NCI-H2081 treated with DMSO at 0.1 percent for 48 hours (cell line): ENCODE measurements around the gene PTPRG.

ENCODE experiments used
- DNase-seq: peaks from one replicate; lab custom pipeline; 2025; lab: John Stamatoyannopoulos, UW

PTPRG gene

GRCh38 chr3:62241279-62241678 is 679.9 kb downstream of the PTPRG start:
- no peak for DNase-seq

GRCh38 chr3:62242831-62243509 is 681.6 kb downstream of the PTPRG start:
- no peak for DNase-seq

DNA sequence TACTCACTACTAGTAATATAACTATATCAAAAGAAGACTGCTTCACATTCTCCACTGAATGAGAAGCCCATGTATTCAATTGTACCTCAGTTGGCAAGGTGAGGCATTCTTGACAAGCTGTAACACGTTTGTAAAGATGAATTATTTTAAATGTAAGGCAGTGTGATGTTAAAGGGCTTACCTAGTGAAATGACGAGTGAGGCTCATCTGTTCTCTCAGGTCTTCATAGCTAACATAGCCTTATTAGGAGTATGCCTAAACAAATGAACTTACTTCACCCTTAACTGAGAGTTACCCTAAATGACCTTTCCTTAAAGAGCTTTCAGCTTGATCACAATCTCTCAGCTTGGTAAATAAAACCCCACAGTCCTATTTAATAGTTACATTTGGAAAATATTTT is 684.7 kb downstream of the PTPRG start:
- no peak for DNase-seq

DNA sequence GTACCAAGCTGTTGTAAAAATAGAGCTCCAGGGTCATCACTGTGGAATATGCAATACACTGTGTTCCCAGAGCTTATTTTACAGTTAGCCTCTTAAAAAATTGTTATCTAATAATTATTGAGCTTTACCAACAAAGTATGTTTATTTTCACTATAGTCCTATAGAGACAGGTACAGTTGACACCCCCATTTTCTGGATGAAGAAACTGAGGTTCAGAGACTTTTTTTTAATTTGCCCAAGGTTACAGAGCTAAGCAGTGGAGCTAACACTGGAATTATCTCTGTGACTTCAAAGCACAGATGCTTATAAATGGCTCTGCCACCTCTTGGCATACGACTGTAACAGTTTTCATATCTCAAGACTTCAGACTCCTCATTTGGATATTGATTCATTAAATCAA is 685.6 kb downstream of the PTPRG start:
- no peak for DNase-seq

- DNase-seq: no peak
Measured at GRCh38 chr3:62248734-62249483, 687.5 kb downstream of the PTPRG start.

DNA sequence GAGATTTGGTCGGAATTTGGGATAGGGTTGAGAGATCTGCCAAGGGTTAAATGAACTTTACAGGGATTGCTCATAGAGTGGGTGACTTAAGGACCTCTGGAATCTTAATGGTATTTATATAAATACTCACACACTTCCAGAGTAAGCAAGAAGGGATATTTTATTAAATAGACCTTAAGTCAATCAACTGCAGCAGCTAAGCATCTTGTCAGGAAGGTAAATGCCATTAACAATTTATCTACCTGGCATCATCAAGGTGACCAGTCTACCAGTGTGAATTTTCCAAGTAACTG is 688.1 kb downstream of the PTPRG start:
- DNase-seq: no peak

GRCh38 chr3:62249855-62250543 is 688.6 kb downstream of the PTPRG start:
- DNase-seq: no peak

- DNase-seq: no peak
Measured at GRCh38 chr3:62252438-62253157, 691.2 kb downstream of the PTPRG start.

DNA sequence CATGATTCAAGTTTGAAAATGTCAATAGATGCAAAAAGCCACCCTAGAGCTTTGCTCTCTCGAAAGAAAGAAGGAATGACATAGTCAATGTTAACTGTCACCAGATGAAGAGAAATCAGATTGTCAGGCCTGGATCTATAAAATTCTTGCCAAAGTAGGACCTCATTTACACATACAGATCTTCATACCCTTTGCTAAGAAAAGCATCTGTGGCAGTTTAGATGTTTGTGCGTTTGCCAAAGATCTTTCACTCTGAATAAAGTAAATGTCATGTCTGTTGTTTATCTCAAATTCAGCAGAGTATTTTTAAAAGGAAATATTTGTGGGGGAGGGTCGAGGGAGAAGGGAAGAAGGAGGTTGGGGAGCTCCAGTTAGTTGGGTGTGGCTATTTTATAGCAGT is 692.6 kb downstream of the PTPRG start:
- DNase-seq: no peak

DNA sequence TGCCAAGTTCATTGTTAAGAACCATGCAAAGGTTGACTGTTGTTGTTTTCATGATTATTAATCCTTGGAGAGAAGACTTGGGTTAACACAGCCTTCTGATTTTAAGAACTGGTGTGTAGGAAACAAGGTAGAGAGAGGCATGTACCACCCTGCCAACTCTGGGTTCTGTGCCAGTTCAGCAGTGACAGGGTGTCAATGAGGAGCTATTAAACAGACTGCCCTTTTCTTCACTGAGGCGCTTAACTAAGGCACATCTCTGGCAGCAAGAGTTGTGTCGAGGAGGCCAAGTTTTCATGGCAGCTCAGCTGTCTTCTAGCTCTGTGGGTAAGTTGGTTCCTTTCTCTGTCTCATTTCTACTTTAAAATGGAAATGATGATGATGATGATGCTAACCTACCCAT is 694.4 kb downstream of the PTPRG start:
- DNase-seq: no peak

- DNase-seq: no peak
Measured at GRCh38 chr3:62259924-62260323, 698.6 kb downstream of the PTPRG start.

DNA sequence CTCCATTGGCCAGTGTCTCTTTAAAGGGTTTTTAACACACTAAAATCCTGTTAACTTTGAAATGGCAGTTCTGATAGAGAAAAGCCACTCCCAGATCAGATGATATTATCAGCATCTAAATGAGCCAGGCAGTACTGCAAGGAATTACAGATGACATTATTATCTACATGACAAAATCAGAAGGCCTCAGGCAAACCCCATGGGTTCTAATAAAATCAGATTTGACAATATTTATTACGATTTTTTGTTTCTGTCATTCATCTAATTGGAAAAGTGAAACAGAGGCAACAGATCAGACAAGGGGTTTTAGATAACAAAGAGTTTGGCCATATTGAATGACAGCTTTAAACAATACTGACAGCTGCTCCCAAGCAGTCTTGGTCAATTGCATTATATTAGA is 699.3 kb downstream of the PTPRG start:
- DNase-seq: no peak

- DNase-seq: no peak
Measured at GRCh38 chr3:62261121-62261520, 699.8 kb downstream of the PTPRG start.

GRCh38 chr3:62261736-62262135 is 700.4 kb downstream of the PTPRG start:
- DNase-seq: no peak

DNA sequence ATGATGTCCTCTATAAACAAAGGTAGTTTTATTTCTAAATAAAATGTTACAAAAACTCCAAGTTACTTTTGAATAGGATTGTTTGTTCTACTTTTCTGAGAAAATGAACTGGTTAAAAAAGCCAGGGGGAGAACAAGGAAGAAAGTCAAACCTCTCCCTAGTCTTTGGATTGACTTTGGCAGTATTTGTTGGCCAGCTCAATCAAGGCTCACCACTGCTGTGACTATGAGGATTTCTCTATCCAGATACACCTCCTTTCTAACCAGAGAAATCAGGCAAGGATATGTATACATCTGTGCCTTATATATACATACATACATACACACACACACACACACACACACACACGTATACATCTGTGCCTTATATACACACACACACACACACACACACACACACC is 704.2 kb downstream of the PTPRG start:
- DNase-seq: no peak

- DNase-seq: no peak
Measured at GRCh38 chr3:62266668-62267283, 705.4 kb downstream of the PTPRG start.

- DNase-seq: no peak
Measured at GRCh38 chr3:62276658-62277180, 715.3 kb downstream of the PTPRG start.

DNA sequence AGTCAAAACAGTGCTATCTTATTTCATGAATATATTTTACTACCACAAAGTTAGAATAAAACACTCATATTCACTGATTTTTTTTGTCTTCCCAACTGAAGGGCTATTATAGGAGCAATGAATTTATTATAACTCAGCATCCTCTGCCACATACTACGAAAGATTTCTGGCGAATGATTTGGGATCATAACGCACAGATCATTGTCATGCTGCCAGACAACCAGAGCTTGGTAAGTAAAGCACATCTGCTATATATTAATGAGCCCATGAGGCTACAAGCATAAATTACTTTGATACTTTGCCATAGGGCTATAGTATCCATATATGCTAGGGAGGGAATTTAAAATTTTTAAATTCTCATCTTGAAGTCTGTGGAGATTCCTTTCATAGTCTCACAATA is 716.1 kb downstream of the PTPRG start:
- DNase-seq: no peak

DNA sequence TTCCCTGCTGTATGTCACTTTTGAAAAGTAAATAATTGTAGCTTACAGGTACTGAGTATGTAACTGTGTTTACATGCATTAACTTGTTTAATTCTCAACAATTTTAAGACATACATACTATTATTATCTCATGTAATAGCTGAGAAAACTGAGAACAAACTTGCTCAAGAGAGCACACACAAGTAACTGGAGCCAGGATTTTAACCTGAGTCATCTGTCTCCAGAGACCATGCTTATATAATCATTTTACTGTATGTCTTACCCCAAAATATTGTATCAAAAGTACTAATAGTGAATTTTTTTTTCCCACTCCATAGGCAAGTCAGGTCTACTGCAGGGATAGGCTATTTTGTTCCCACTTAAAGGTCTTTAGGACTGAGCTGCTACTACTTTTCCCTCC is 716.6 kb downstream of the PTPRG start:
- no peak for DNase-seq

DNA sequence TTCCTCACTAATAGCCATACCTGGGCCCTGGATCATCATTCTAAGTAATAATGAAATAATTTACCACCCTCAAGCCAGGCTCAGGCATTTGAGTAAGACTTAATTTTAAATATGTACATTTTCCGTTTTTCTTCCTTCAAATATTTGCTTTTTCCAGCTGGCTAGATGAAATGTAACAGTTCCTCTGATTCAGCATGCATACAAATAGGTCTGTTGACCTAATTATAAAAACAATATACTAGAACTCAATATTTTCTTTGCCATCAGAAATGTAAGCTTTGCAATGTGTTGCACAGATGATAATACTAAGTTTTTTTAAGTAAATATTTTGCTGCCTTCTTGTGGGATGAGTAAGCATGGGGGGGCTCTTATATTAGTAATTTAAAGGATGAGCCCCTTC is 720.4 kb downstream of the PTPRG start:
- no peak for DNase-seq

- DNase-seq: no peak
Measured at GRCh38 chr3:62284442-62284841, 723.1 kb downstream of the PTPRG start.

DNA sequence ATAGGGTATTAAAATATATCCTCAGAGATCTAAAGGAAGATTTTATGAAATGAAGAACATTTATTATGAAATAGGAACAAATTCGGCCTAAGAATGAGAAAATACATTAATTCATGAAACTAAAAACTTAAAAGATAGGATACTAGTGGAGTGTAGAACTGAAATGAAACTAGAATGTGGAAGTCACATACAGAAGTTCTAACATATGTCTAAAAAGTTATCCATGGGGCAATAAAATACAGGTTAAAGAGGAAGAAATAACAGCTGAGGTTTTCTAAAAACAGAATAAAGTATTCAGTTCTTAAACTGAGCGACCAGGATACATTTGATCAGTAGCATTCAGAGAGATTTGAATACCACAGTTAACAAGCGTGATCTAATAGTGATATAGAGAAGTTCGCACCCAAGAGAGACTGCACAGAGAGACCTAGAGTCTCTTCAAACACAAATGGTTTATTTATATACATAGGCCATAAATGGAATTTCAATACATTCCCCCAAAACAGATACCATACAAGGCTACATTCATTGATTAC is 726.1 kb downstream of the PTPRG start:
- DNase-seq: no peak
